ENCODE results near the gene ASL. TPM values are rescaled to one million over a fixed set of nuclear protein-coding genes. Genes with fewer than 3 reads are reported as not detected.
"Not testable (repeated sequence)": the region's sequence is repeated elsewhere in the genome, so short reads cannot be mapped to it uniquely, and the experiment has no call there.

The ASL gene
- total RNA-seq = 100 to 1,000 TPM in 1 of 4 donors, 10 to 100 TPM in 3; 48.7 to 130 (median 63.3) TPM

DNA sequence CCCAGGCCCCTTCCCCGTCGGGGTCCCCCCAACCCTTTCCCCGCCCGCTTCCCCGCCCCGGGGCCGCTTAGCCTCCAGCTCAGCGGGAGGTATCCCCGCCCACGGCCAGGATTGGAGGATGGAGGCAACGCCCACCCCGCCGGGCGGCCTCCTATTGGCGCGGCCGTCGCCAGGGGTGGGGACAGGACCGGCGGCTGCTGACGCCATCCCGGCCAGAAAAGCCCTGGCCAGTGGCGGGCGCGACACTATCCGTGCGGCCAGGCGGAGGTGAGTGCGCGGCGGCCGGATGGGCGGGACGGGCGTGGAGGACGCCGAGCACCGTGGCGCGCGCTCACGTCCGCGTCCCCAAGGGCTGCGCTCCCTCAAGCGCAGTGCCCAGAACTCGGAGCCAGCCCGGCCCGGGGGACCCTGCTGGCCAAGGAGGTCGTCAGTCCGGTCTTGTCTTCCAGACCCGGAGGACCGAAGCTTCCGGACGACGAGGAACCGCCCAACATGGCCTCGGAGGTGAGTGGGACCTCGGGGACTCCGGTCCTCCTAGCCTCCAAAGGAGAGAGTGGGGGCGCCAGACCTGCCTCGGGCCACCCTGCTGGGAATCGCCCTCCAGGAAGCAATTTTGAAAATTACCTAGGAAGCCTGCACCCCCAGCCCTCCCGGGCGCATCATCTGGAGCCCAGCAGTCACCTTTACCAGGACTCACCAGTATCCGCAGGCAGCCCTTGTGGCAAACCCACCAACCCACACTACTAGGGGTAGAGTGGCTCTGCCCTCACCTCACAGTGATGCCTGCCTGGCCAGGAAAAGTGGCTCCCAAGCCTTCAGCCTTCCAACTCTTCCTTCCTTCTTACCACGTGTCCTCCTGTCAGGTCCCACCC, at the start of gene ASL:
Gene ASL (plus strand): TSS at position 230 of the 872 bp plus-strand sequence. CDS start 263 bp downstream, at position 493.
- TF ChIP-seq POLR2A (IDR thresholded peaks at IDR 0.05) (peak; percentile 77 to 95), EP300 (IDR thresholded peaks at IDR 0.05) (peak; percentile 69 to 97)
- TF ChIP-seq, protein P1, sequence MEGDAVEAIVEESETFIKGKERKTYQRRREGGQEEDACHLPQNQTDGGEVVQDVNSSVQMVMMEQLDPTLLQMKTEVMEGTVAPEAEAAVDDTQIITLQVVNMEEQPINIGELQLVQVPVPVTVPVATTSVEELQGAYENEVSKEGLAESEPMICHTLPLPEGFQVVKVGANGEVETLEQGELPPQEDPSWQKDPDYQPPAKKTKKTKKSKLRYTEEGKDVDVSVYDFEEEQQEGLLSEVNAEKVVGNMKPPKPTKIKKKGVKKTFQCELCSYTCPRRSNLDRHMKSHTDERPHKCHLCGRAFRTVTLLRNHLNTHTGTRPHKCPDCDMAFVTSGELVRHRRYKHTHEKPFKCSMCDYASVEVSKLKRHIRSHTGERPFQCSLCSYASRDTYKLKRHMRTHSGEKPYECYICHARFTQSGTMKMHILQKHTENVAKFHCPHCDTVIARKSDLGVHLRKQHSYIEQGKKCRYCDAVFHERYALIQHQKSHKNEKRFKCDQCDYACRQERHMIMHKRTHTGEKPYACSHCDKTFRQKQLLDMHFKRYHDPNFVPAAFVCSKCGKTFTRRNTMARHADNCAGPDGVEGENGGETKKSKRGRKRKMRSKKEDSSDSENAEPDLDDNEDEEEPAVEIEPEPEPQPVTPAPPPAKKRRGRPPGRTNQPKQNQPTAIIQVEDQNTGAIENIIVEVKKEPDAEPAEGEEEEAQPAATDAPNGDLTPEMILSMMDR (IDR thresholded peaks at IDR 0.05) = peak in 2 of 5 experiments; percentile 30
- WGBS, 2 donors = 0 to 3% methylated on average over 40 to 48 of the region's 67 CpGs
- DNase-seq (ENCODE audit: low spot score in 2 of 2) = peak; percentile 87 to 90
- Histone ChIP-seq H3K27ac (peak within 1 kb of the TSS in 3 of 4 donors; percentile 53 to 87 (median 74)), H3K36me3 (peaks cover 0 to 24% (median 0%) of the 10 kb centered on the region in 3 donors), H3K4me3 (peak within 1 kb of the TSS; percentile 75 to 98 (median 80)), H3K9me3 (no peaks in the 10 kb centered on the region), H3K4me1 (peaks cover 0 to 23% (median 8%) of the 10 kb centered on the region in 4 donors), H3K27me3 (no peaks in the 10 kb centered on the region)

- not testable (repeated sequence) for H3K9me3 ChIP-seq; H3K36me3 ChIP-seq; H3K4me1 ChIP-seq; DNase-seq (ENCODE audit: low spot score in 2 of 2); H3K4me3 ChIP-seq; H3K27ac ChIP-seq; H3K27me3 ChIP-seq
- 59% methylated on average over 3 of the region's 3 CpGs for WGBS, 2 donors
These were observed 47.3 kb upstream of the ASL start for GRCh38 chr7:66028342-66028741.

DNA sequence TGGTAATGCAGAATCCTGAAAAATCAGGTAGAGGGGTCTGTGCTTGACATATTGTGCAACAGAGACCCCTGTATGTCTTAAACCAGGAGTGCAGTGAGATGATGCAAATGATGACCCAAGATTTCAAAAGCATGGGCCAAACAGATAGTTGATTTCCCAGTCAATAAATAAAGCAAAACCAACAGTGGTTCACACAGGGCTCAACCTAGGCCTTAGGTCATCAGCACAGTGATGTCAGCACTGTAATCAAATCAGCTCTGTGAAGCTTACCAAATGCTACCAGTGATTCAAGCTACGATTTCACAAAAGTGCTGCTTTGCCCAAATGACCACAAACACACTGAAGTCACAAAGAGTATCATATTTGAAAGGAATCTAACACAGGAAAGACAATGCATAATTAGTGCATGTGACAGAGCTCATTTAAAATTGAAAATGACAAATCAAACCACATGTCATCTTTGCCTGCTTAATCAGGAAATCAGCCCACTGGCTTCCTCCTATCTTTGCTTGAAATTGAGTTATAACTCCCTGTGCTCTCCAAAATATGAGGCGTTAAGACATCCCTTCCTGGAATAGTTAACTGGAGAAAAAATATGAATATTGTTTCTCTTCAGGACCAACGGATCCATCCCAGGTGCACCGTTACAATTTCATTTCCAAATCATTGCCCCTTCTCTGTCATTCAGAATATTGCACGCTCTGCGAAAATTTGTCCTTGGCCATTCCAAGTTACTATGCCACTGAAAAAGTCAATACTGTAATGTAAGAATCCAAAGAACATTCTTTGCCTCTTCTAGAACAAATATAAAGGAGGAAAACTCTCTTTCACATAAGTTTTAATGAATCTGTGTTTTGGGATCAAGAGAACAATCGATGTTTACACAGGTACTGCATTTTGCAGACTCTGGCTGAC, 41.9 kb upstream of the ASL start:
- H3K27ac ChIP-seq = no peak overlapping the region
- H3K9me3 ChIP-seq = no peaks in the 10 kb centered on the region
- 71 to 73% methylated on average over 7 of the region's 7 CpGs for WGBS, 2 donors
- H3K4me3 ChIP-seq = no peak overlapping the region
- DNase-seq (ENCODE audit: low spot score in 2 of 2) = no peak
- H3K27me3 ChIP-seq = no peaks in the 10 kb centered on the region
- H3K36me3 ChIP-seq = no peaks in the 10 kb centered on the region
- H3K4me1 ChIP-seq = no peaks in the 10 kb centered on the region
- no peak for TF ChIP-seq EP300 (IDR thresholded peaks at IDR 0.05)
- TF ChIP-seq, protein P1 (IDR thresholded peaks at IDR 0.05) = no peak
- no peak for TF ChIP-seq POLR2A (IDR thresholded peaks at IDR 0.05)

DNA sequence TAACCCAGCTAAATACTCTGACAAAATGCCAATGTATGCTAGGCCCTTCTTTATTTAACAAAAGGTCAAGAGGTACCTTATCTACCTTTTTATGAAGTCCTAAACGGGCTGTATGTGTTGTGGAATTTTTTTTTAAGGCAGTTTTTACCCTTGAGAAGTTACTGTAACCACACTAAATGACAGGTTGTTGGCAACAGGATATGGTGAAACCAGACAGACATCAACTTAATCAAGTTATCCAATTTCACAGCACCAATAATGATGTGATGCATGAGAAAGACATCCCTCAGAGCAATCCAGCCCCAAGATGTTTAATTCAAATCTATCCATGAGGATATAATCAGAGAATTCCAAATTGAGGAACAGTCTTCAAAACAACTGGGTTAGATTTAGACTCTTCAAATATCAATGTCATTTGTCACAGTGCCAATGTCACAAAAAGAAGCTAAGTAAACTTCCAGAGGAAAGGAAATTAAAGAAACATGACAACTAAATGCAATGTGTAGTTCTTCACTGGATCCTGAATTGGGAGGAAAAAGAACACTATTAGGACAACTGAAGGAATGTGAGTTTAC, 41.1 kb upstream of the ASL start:
- not testable (repeated sequence) for H3K36me3 ChIP-seq; H3K27me3 ChIP-seq; H3K27ac ChIP-seq; H3K9me3 ChIP-seq; H3K4me3 ChIP-seq; DNase-seq (ENCODE audit: low spot score in 2 of 2); H3K4me1 ChIP-seq
- 33 to 35% methylated on average over 1 of the region's 1 CpG for WGBS, 2 donors

DNA sequence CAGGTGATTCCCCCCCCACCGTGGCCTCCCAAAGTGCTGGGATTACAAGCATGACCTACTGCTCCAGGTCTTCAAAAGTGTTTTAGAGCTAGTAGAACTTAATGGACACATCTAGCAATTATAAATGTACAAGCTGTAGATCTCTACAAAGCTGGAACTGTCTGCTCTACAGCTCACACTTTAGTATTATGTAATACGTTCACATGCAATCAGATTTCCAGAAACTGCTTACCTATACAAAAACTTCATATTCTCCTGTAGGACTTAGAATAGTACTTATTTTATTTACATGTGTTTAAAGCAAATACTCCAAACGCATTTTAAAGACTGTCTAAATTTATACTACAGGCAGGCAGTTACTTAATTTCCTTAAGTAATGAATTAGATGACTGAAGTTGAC, 39.2 kb upstream of the ASL start:
- Histone ChIP-seq H3K9me3 (no peaks in the 10 kb centered on the region), H3K4me1 (no peaks in the 10 kb centered on the region), H3K27me3 (no peaks in the 10 kb centered on the region), H3K36me3 (no peaks in the 10 kb centered on the region), H3K27ac (no peak overlapping the region), H3K4me3 (no peak overlapping the region)
- DNase-seq (ENCODE audit: low spot score in 2 of 2) = no peak
- TF ChIP-seq, protein P1 (IDR thresholded peaks at IDR 0.05) = no peak
- TF ChIP-seq EP300 (IDR thresholded peaks at IDR 0.05) (no peak), POLR2A (IDR thresholded peaks at IDR 0.05) (no peak)
- 74 to 76% methylated on average over 3 of the region's 3 CpGs for WGBS, 2 donors
